Suprapubic skin (tissue), 4 donors: ENCODE results near the gene PROZ.

Experiments
- EP300 ChIP-seq: sonication (generic); formaldehyde crosslinking; IDR thresholded peaks from one replicate; pipeline ENCODE4 v1.6.1; 2017; ENCODE audit warnings: antibody characterized with exemption
- POLR2A ChIP-seq, 2 donors: fragments of 450-650 bp; IDR thresholded peaks; one replicate each; pipeline ENCODE4 v1.6.1; 2017; ENCODE audit warnings: antibody characterized with exemption in 2 of 2, mild to moderate bottlenecking in 2 of 2, moderate library complexity in 2 of 2
- POLR2AphosphoS5 ChIP-seq, 3 donors: sonication (generic); formaldehyde crosslinking; IDR thresholded peaks; one replicate each; pipeline ENCODE4 v1.6.1; 2017; ENCODE audit warnings: antibody characterized with exemption in 3 of 3
- TF ChIP-seq, protein P1 (sequence below), 2 donors: fragments of 200-600 bp in 1 of 2; fragments of 450-650 bp in 1 of 2; sonication (generic) in 1 of 2; IDR thresholded peaks; one replicate each; pipeline ENCODE4 v1.5.1; 2016 to 2019; ENCODE audit warnings: antibody characterized with exemption in 2 of 2, mild to moderate bottlenecking in 1 of 2, moderate library complexity in 1 of 2

DNA sequence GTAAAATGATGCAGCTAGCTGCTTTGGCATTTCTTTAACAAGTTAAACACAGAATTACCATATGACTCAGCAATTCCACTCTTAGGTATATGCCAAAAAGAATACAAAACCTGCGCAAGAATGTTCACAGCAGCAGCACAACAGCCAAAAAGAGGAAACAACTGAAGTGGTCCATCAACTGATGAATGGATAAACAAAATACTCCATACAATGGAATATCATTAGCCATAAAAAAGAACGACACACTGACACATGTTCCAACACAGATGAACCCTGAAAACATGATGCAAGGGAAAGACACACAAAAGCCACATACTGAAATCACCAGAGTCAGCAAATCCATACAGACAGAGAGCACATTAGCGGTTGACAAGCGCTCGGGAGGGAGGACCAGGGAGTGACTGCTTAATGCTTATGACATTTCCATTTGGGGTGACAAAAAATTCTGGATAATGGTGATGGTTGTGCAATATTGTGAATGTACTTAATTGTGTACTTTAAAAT is 47.0 kb downstream of the PROZ start:
- TF ChIP-seq POLR2AphosphoS5 (IDR thresholded peaks at IDR 0.05) = no peak
- TF ChIP-seq, protein P1, sequence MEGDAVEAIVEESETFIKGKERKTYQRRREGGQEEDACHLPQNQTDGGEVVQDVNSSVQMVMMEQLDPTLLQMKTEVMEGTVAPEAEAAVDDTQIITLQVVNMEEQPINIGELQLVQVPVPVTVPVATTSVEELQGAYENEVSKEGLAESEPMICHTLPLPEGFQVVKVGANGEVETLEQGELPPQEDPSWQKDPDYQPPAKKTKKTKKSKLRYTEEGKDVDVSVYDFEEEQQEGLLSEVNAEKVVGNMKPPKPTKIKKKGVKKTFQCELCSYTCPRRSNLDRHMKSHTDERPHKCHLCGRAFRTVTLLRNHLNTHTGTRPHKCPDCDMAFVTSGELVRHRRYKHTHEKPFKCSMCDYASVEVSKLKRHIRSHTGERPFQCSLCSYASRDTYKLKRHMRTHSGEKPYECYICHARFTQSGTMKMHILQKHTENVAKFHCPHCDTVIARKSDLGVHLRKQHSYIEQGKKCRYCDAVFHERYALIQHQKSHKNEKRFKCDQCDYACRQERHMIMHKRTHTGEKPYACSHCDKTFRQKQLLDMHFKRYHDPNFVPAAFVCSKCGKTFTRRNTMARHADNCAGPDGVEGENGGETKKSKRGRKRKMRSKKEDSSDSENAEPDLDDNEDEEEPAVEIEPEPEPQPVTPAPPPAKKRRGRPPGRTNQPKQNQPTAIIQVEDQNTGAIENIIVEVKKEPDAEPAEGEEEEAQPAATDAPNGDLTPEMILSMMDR (IDR thresholded peaks at IDR 0.05) = no peak
- no peak for TF ChIP-seq POLR2A (IDR thresholded peaks at IDR 0.05)
- TF ChIP-seq EP300 = no peak
